Osteoblast (primary cell): Measurements from ENCODE around the gene JAZF1. TPM values are rescaled to one million over a fixed set of nuclear protein-coding genes. Genes with fewer than 3 reads are reported as not detected.
A peak's percentile ranks its signal among the peaks of the same experiment; 100 is the strongest.

ENCODE experiments used
- DNase-seq: peaks from one replicate; pipeline ENCODE4 v3.0.0; 2011; ENCODE audit warnings: low spot score, mixed read lengths; ENCODE audit not compliant: insufficient read length; ENCODE audit errors: missing footprints
- H2AFZ ChIP-seq: 2 replicates; pipeline ENCODE4 v1.6.0; 2011; ENCODE audit warnings: mild to moderate bottlenecking, low read length
- H3K27ac ChIP-seq: 2 replicates; pipeline ENCODE4 v1.5.1; 2011; ENCODE audit warnings: mild to moderate bottlenecking, low read depth, low read length, moderate library complexity
- H3K27me3 ChIP-seq: 2 replicates; pipeline ENCODE4 v1.6.0; 2012; ENCODE audit warnings: mild to moderate bottlenecking, control low read depth, inconsistent platforms, low read length, moderate library complexity; ENCODE audit not compliant: insufficient read depth
- H3K36me3 ChIP-seq: 2 replicates; pipeline ENCODE4 v1.5.1; 2011; ENCODE audit warnings: mild to moderate bottlenecking, low read length, control low read depth, moderate library complexity; ENCODE audit not compliant: insufficient read depth
- H3K4me1 ChIP-seq: 2 replicates; pipeline ENCODE4 v1.5.1; 2011; ENCODE audit warnings: mild to moderate bottlenecking, low read length, control low read depth, moderate library complexity; ENCODE audit not compliant: insufficient read depth
- H3K4me2 ChIP-seq: 2 replicates; pipeline ENCODE4 v1.6.0; 2011; ENCODE audit warnings: mild to moderate bottlenecking, low read length; ENCODE audit not compliant: insufficient read depth
- H3K4me3 ChIP-seq: fragments of 200-600 bp; sonication (generic); 3 replicates; pipeline ENCODE4 v1.5.1; 2012; ENCODE audit warnings: mild to moderate bottlenecking, low read length, inconsistent platforms; ENCODE audit not compliant: insufficient read depth
- H3K79me2 ChIP-seq: 2 replicates; pipeline ENCODE4 v1.6.0; 2012; ENCODE audit warnings: mild to moderate bottlenecking, low read length, control low read depth, inconsistent platforms; ENCODE audit not compliant: insufficient read depth
- H3K9me3 ChIP-seq: 2 replicates; pipeline ENCODE4 v1.5.1; 2011; ENCODE audit warnings: low read depth, low read length, control low read depth
- H4K20me1 ChIP-seq: 2 replicates; pipeline ENCODE4 v1.6.0; 2012; ENCODE audit warnings: mild to moderate bottlenecking, low read length, control low read depth; ENCODE audit not compliant: insufficient read depth
- CTCF ChIP-seq: IDR thresholded peaks from 2 replicates; pipeline ENCODE4 v1.5.1; 2011; ENCODE audit warnings: mild to moderate bottlenecking, low read depth, low read length, moderate library complexity; ENCODE audit errors: extremely low read depth
- total RNA-seq: library from RNA; depleted of rRNA; stranded (reverse); fragments of >200 nt; gene quantifications from 2 replicates; pipeline ENCODE4 v1.2.3, GENCODE V29; 2012

The JAZF1 gene
- total RNA-seq, 1 donor = 15.9 TPM

- Histone ChIP-seq H3K9me3 (no peaks in the 10 kb centered on the region), H3K4me1 (peaks cover 66% of the 10 kb centered on the region)
Observed at GRCh38 chr7:28038175-28038797, 142.3 kb downstream of the JAZF1 start.

GRCh38 chr7:28037220-28038010, 143.2 kb downstream of the JAZF1 start:
- peaks cover 3% of the 10 kb centered on the region for H4K20me1 ChIP-seq
- DNase-seq = peak; percentile 71
- H3K4me3 ChIP-seq = peak overlapping the region; percentile 41
- no peaks in the 10 kb centered on the region for H3K9me3 ChIP-seq
- H3K36me3 ChIP-seq = no peaks in the 10 kb centered on the region
- peaks cover 66% of the 10 kb centered on the region for H3K4me1 ChIP-seq
- H3K79me2 ChIP-seq = peaks cover 28% of the 10 kb centered on the region
- H2AFZ ChIP-seq = no peak overlapping the region
- H3K27me3 ChIP-seq = no peaks in the 10 kb centered on the region
- H3K4me2 ChIP-seq = peak overlapping the region; percentile 81
- no peak for TF ChIP-seq CTCF
- peak overlapping the region; percentile 82 for H3K27ac ChIP-seq

More at GRCh38 chr7:28038175-28038797, 142.3 kb downstream of the JAZF1 start:
- H3K4me2 ChIP-seq = no peak overlapping the region
- H3K4me3 ChIP-seq = no peak overlapping the region
- H3K36me3 ChIP-seq = no peaks in the 10 kb centered on the region
- H4K20me1 ChIP-seq = peaks cover 3% of the 10 kb centered on the region
- H2AFZ ChIP-seq = no peak overlapping the region
- H3K27me3 ChIP-seq = no peaks in the 10 kb centered on the region
- TF ChIP-seq CTCF = no peak
- peaks cover 23% of the 10 kb centered on the region for H3K79me2 ChIP-seq
- DNase-seq = no peak
- peak overlapping the region; percentile 82 for H3K27ac ChIP-seq

DNA sequence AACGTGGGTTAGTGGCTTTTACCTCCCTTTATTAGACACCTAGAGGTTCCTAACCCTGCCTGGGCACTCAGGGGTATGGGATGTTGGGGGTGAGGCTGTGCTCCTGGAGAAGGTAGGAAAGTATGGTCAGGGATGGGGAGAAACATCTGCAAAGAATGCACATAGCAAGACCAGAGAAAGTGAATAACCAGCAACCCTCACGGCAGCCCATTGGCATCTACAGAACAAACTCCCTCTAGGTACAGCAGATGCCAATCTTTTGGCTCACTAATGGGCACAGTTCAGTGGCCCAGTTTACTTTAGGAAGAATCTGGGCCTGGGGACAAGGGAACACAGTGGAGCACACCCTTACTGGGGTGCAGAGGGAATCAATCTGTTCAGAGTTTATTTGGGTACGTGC, 143.9 kb downstream of the JAZF1 start:
- Histone ChIP-seq H4K20me1 (peaks cover 3% of the 10 kb centered on the region), H3K4me3 (peak overlapping the region; percentile 41), H3K27ac (peak overlapping the region; percentile 82), H3K27me3 (no peaks in the 10 kb centered on the region), H3K4me1 (peaks cover 60% of the 10 kb centered on the region), H3K4me2 (peak overlapping the region; percentile 81), H2AFZ (no peak overlapping the region), H3K9me3 (no peaks in the 10 kb centered on the region), H3K36me3 (no peaks in the 10 kb centered on the region), H3K79me2 (peaks cover 31% of the 10 kb centered on the region)
- TF ChIP-seq CTCF = no peak
- no peak for DNase-seq

- no peak overlapping the region for H2AFZ ChIP-seq
- H3K79me2 ChIP-seq = peaks cover 29% of the 10 kb centered on the region
- TF ChIP-seq CTCF = no peak
- H3K9me3 ChIP-seq = no peaks in the 10 kb centered on the region
- H3K4me2 ChIP-seq = no peak overlapping the region
- peaks cover 40% of the 10 kb centered on the region for H3K4me1 ChIP-seq
- no peak overlapping the region for H3K27ac ChIP-seq
- peaks cover 3% of the 10 kb centered on the region for H4K20me1 ChIP-seq
- H3K4me3 ChIP-seq = no peak overlapping the region
- no peak for DNase-seq
- no peaks in the 10 kb centered on the region for H3K36me3 ChIP-seq
- H3K27me3 ChIP-seq = no peaks in the 10 kb centered on the region
Observed at GRCh38 chr7:28033386-28033785, 147.2 kb downstream of the JAZF1 start.
